GM19240 (cell line): Measurements from ENCODE around the gene NTM.
"Not testable (repeated sequence)": the region's sequence is repeated elsewhere in the genome, so short reads cannot be mapped to it uniquely, and the experiment has no call there.

Experiments used
- DNase-seq: peaks from one replicate; pipeline ENCODE4 v3.0.0; 2011; ENCODE audit warnings: low spot score; ENCODE audit not compliant: insufficient read length

Gene NTM

GRCh38 chr11:132342408-132342807 is 972.0 kb downstream of the NTM start:
- DNase-seq: no peak

GRCh38 chr11:132343445-132344175 is 973.2 kb downstream of the NTM start:
- DNase-seq: no peak

DNA sequence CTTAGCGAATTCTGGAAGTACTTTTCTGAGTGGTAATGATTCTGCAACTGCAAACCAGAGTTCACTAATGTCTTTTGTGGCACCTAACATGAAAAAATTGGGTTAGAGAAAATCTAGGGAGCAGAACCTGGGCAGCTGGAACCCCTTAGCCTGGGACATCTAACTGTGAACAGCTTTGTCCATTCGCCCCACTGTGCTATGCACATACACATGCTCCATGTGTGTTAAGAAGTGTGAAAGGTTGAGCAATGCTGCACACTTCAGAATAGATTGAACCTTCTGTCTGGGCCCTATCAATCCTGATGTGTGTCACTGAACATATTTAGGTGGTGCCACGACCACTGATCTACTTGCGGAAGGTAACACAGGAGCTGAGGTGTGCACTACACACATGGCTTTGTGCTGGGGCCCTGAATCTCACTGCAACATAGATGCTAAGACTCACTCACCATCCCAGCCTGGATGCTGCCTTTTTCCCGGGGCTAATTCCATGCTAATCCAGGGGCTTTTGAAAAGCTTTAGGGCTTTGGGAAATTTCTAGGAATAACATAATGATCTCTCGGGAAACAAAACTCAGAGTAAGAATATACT is 976.2 kb downstream of the NTM start:
- no peak for DNase-seq

- no peak for DNase-seq
Observed at GRCh38 chr11:132347156-132348090, 977.0 kb downstream of the NTM start.

GRCh38 chr11:132349811-132350733 is 979.7 kb downstream of the NTM start:
- DNase-seq: no peak

- no peak for DNase-seq
Observed at GRCh38 chr11:132351050-132351449, 980.6 kb downstream of the NTM start.

GRCh38 chr11:132352497-132352896 is 982.1 kb downstream of the NTM start:
- DNase-seq: no peak

DNA sequence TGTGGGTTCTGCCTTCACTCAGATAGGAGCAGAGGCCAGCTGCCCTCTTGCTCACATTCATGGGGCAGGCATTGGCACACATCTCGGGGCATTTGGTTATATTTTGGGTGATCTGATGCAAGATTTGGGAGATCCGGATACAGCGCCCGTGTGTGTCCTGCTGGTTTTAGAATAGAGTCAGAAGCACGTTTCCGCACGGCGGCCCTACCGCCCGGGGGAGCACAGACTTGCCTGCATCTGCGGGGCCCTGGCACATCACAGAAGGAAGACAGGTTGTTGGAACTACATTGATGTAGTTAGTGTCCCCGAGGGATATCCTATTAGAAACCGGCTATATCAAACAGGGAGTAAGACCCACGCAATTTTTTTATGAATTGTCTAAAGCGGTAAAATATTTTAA is 982.8 kb downstream of the NTM start:
- DNase-seq: no peak

GRCh38 chr11:132357811-132358572 is 987.6 kb downstream of the NTM start:
- peak; percentile 41 for DNase-seq

GRCh38 chr11:132358573-132358953 is 988.1 kb downstream of the NTM start:
- no peak for DNase-seq

DNA sequence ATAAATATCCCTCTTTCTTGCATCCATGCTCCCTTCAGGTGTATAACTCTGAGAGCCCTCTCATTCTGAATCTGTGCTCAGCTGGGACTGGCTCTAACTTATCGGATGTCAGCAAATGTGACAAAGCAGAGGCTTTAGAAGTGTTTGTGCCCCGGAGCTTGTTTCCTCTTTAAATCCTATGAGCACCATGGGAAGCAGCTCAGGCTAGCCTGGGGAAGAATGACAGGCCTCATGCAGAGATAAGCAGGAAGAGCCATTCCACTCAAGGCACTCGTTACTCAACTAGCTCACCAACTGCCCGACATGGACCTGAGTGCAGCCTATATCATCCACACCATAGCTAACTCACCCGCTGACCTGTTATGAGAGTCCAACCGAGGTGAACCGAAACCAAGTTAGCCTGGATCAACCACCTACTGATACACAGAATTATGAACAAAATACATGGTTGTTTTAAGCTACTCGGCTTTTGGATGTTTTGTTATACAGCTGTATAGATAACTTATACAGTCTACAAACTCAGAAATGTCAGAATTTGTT is 990.7 kb downstream of the NTM start:
- DNase-seq: no peak

GRCh38 chr11:132365650-132366049 is 995.2 kb downstream of the NTM start:
- DNase-seq: no peak

- DNase-seq: no peak
Observed at GRCh38 chr11:132367293-132367692, 996.9 kb downstream of the NTM start.

DNA sequence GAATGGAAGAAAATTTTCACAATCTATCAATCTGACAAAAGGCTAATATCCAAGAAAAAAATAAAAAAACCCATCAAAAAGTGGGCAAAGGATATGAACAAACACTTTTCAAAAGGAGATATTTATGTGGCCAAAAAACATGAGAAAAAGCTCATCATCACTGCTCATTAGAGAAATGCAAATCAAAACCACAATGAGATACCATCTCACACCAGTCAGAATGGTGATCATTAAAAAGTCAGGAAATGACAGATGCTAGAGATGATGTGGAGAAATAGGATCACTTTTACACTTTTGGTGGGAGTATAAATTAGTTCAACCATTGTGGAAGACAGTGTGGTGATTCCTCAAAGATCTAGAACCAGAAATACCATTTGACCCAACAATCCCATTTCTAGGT is 999.7 kb downstream of the NTM start:
- DNase-seq: not testable (repeated sequence)

DNA sequence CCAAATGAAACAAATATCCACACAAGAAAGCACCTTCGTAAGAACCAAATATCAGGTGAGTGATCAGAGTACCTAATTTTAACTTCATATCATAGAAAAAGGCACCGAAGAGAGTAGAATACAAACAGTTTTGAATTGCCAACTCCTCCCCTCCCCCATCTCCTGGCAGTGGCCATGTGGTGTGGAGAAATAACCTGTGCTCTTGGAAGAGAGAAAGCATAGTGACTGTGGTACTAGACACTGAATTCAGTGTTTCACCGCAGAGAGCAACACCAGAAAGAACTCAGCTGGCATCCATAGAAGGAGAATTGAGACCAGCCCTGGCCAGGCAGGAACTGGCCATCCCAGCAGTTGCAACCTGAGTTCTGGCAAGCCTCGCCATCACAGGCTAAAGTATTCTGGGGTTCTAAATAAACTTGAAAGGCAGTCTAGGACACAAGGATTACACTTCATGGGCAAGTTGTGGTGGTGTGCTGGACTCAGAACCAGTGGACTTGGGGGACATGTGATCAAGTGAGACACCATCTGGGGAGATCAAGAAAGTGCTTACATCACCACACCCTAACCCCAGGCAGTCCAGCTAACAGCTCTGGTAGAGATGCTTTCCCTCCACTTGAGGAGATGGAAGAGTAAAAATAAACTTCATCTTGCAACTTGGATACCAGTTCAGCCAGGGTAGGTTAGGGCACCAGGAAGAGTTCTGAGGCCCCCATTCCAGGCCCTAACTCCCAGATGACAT is 1003.2 kb downstream of the NTM start:
- no peak for DNase-seq

- no peak for DNase-seq
Observed at GRCh38 chr11:132379540-132379939, 1009.1 kb downstream of the NTM start.
